HG03108 (cell line): Measurements from ENCODE around the gene CNPPD1.

Experiments
- ATAC-seq: cut with Tn5 transposase; IDR thresholded peaks from one replicate; pipeline ENCODE4 v1.9.1; 2021; ENCODE audit warnings: moderate library complexity; ENCODE audit not compliant: unreplicated experiment

CNPPD1 gene

GRCh38 chr2:219123356-219124135 is 53.2 kb downstream of the CNPPD1 start:
- ATAC-seq: no peak

- ATAC-seq: no peak
Measured at GRCh38 chr2:219122202-219122980, 54.3 kb downstream of the CNPPD1 start.
